ENCODE data around the gene RAD23B.

RAD23B gene

GRCh38 chr9:107337676-107338590 lies 54.9 kb downstream of the RAD23B start:
- no peak for TF ChIP-seq CTCF (IDR thresholded peaks at IDR 0.05; ENCODE audit: extremely low read depth, insufficient read depth, missing control alignments)
- in situ Hi-C loops (cut with MboI; ENCODE audit: low pct_unique_long_range_greater_than_20kb, low sequenced_read_pairs, unreplicated experiment): no loop called here
- DNase-seq (ENCODE audit: low spot score): no peak

GRCh38 chr9:107338911-107339659 lies 56.0 kb downstream of the RAD23B start:
- TF ChIP-seq CTCF (IDR thresholded peaks at IDR 0.05; ENCODE audit: extremely low read depth, insufficient read depth, missing control alignments): no peak

DNA sequence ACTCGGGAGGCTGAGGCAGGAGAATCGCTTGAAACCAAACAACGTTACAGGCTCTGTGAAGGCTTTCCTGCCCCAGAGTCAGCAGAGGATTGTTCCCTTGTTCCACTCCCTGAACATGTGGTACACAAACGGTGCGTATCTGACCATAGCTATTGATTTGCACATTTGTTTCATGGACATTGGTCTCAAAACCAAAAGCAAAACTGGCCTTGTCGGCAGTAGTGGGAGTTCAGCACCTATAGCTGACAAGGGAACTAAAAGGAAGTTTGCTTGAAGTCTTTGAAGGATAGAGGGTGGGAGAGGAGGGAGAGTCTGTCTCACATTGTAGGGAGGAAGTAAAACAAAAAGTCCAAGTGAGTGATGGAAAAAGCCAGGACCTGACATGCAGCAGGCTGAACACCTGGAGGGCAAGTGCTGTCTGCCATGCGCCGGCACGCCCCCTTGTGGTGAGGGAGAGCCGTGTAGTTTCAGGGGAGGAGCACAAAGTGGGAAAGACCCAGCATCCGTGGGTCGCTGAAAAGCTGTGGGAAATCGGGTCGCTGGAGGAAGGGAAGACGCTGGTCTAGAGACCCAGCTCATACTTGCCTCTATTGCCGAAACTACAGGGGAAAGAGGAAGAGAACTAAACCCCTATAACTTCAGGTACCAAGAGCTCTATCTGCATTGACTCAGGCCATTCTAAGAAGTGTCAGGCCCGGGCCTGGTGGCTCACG lies 58.0 kb downstream of the RAD23B start:
- peak; percentile 96 for TF ChIP-seq CTCF (IDR thresholded peaks at IDR 0.05; ENCODE audit: extremely low read depth, insufficient read depth, missing control alignments)
- peak; percentile 81 for DNase-seq (ENCODE audit: low spot score)
- in situ Hi-C loops (cut with MboI; ENCODE audit: low pct_unique_long_range_greater_than_20kb, low sequenced_read_pairs, unreplicated experiment): no loop called here

More at GRCh38 chr9:107338911-107339659, 56.0 kb downstream of the RAD23B start:
- in situ Hi-C loops (cut with MboI; ENCODE audit: low pct_unique_long_range_greater_than_20kb, low sequenced_read_pairs, unreplicated experiment): no loop called here
- DNase-seq (ENCODE audit: low spot score): no peak

GRCh38 chr9:107342476-107343161 lies 59.5 kb downstream of the RAD23B start:
- no peak for DNase-seq (ENCODE audit: low spot score)
- no peak for TF ChIP-seq CTCF (IDR thresholded peaks at IDR 0.05; ENCODE audit: extremely low read depth, insufficient read depth, missing control alignments)
- in situ Hi-C loops (cut with MboI; ENCODE audit: low pct_unique_long_range_greater_than_20kb, low sequenced_read_pairs, unreplicated experiment): no loop called here

GRCh38 chr9:107345327-107345726 lies 62.2 kb downstream of the RAD23B start:
- TF ChIP-seq CTCF (IDR thresholded peaks at IDR 0.05; ENCODE audit: extremely low read depth, insufficient read depth, missing control alignments): no peak
- DNase-seq (ENCODE audit: low spot score): no peak
- in situ Hi-C loops (cut with MboI; ENCODE audit: low pct_unique_long_range_greater_than_20kb, low sequenced_read_pairs, unreplicated experiment): no loop called here

- TF ChIP-seq CTCF (IDR thresholded peaks at IDR 0.05; ENCODE audit: extremely low read depth, insufficient read depth, missing control alignments): no peak
- in situ Hi-C loops (cut with MboI; ENCODE audit: low pct_unique_long_range_greater_than_20kb, low sequenced_read_pairs, unreplicated experiment): no loop called here
Measured at GRCh38 chr9:107348836-107349235, 65.8 kb downstream of the RAD23B start.

More at GRCh38 chr9:107348836-107349235, 65.8 kb downstream of the RAD23B start:
- no peak for DNase-seq (ENCODE audit: low spot score)

All from GM13977 (cell line).